Activated naive CD4-positive, alpha-beta T cell treated with anti-CD3 and anti-CD28 coated beads, Interleukin-2, amount 50 U/mL, for 72 hours (primary cell): ENCODE results near the gene NEURL1. TPM values are rescaled to one million over a fixed set of nuclear protein-coding genes. Genes with fewer than 3 reads are reported as not detected.

Source experiments
- ATAC-seq, 2 donors: fragments of 150-1000 bp; cut with Tn5 transposase; 2 replicates each; pipeline ENCODE4 v1.10.0; 2021; ENCODE audit warnings: mild to moderate bottlenecking in 2 of 2, moderate library complexity in 2 of 2
- DNase-seq, 2 donors: peaks; one replicate each; pipeline ENCODE4 v3.0.0; 2021 to 2022; ENCODE audit warnings: low spot score in 2 of 2
- H3K27ac Mint-ChIP-seq, 2 donors: one replicate each; pipeline ENCODE4 v1.8.0; 2022; ENCODE audit warnings: mild to moderate bottlenecking in 2 of 2, mixed read lengths in 2 of 2
- H3K36me3 Mint-ChIP-seq, 2 donors: one replicate each; pipeline ENCODE4 v1.8.0; 2022; ENCODE audit warnings: mixed read lengths in 2 of 2
- H3K9me3 Mint-ChIP-seq, 2 donors: one replicate each; pipeline ENCODE4 v1.8.0; 2022; ENCODE audit warnings: mixed read lengths in 2 of 2
- total RNA-seq, 2 donors: library from RNA; stranded (reverse); gene quantifications; one replicate each; pipeline ENCODE4 v1.2.3, GENCODE V29; 2022

NEURL1 gene
- total RNA-seq, 2 donors from 2014 or later, result 0.87 to 2.4 TPM

DNA sequence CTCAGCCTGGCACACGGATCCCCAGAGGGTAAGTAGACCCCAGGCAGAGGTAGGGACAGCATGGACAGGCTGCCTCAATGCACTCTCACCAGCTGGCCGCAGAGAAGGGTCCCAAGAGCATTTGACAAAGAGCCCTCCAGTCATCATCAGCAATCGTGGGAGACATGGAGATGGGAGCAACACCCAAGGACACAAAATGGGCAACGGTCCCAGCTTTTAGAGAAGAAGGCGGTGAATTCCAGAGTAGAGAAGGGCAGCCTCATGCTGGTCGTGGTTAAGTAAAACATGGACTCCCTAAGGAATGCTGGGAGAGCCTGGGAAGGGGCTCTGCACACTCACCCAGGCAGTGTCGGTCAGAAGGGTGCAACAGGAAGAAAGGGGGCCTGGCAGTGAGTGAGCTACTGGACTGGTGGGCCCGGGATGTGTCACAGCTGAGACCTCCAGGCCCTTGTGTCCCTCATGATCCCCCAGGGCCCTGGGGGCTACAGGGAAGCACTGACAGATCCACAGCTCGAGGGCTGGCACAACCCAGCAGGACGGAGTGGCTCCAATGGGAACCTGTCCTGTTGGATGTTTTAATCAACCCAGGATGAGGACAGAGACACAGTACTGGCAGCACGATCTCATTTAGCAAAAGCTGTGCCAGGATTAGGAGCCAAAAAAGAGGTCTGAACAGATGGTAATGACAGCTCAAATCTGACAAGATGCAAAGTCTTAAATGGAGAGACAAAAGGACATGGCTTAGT lies 147.1 kb downstream of the NEURL1 start:
- H3K27ac Mint-ChIP-seq, result no peak overlapping the region
- no peaks in the 10 kb centered on the region for H3K9me3 Mint-ChIP-seq
- no peaks in the 10 kb centered on the region for H3K36me3 Mint-ChIP-seq
- ATAC-seq (no peak), DNase-seq (no peak)

DNA sequence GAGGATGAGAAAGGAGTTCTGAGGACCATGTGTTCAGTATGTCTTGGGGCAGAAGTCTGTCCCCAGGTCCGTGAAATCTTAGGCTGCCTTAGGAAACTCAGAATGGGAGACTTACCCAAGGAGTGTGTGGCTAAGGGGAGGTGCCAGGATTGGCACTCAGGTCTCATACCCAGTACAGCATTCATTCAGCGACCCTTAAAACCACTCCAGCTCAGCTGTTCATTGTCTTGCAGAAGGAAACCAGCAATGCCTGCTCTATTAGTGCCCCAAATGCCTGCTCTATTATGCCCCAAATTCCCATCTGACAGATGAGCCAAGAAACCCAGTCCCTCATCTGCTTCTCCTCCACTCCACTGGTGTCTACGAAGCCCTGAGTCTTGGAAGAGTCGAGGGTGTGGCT lies 147.8 kb downstream of the NEURL1 start:
- ATAC-seq, result no peak
- no peak for DNase-seq
- no peaks in the 10 kb centered on the region for H3K36me3 Mint-ChIP-seq
- H3K9me3 Mint-ChIP-seq, result no peaks in the 10 kb centered on the region
- no peak overlapping the region for H3K27ac Mint-ChIP-seq

Other genes starting within 250 kb of the NEURL1 start
- gene RPEL1, start 247.8 kb upstream of the NEURL1 start, total RNA-seq, result not detected
- under 1 TPM in 1 of 2 donors, not detected in 1; 0.27 TPM for gene INA, start 216.6 kb upstream of the NEURL1 start, total RNA-seq
- gene PCGF6, start 142.6 kb upstream of the NEURL1 start, total RNA-seq, result 10 to 100 TPM; 13.2 to 15.2 TPM
- gene TAF5, start 125.7 kb upstream of the NEURL1 start, total RNA-seq, result 10 to 100 TPM in 1 of 2 donors, 1 to 10 TPM in 1; 10.0 to 21.8 TPM
- 100 to 1,000 TPM; 382 to 465 TPM for gene ATP5MK, start 97.2 kb upstream of the NEURL1 start, total RNA-seq
- 10 to 100 TPM; 49.6 to 62.2 TPM for gene PDCD11, start 97.1 kb upstream of the NEURL1 start, total RNA-seq
- 10 to 100 TPM in 1 of 2 donors, 1 to 10 TPM in 1; 9.1 to 13.5 TPM for gene CALHM2, start 41.3 kb upstream of the NEURL1 start, total RNA-seq
- not detected for gene CALHM1, start 34.8 kb upstream of the NEURL1 start, total RNA-seq
- not detected for gene CALHM3, start 14.5 kb upstream of the NEURL1 start, total RNA-seq